ENCODE results near the gene GGTA1.

The GGTA1 gene

DNA sequence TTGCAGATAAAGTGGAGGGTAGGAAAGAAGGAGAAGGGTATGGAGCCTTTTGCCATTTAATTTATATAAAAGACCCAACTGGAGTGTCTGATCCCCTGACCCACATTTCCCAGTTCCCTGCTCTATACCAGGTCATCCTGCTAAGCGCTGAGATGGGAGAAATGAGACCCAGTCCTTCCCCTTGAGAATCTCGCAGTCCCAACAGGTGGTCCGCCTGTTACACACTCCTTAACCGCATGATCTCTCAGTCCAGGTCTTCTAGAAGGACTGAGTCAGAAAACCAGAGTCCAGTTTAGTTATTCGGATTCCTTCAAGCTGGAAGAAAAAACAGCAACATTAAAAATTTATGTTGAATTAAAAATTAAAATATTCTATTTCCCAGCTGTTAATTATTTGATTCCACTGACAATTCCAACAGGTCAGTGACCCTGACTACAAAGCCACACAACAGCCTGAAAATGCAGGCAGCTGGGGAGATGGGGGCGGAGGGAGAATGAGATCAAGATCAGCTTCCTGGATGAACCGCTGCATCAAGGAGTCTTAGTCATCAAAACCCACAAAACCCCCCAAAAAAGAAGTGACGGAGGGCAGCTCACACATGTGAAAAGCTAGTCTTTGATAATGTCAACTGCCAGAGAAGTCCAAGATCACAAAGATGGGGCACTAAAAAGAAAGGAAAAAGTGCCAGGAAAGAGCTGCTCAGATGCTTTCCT is 44.0 kb downstream of the GGTA1 start:
- TF ChIP-seq, protein P1, sequence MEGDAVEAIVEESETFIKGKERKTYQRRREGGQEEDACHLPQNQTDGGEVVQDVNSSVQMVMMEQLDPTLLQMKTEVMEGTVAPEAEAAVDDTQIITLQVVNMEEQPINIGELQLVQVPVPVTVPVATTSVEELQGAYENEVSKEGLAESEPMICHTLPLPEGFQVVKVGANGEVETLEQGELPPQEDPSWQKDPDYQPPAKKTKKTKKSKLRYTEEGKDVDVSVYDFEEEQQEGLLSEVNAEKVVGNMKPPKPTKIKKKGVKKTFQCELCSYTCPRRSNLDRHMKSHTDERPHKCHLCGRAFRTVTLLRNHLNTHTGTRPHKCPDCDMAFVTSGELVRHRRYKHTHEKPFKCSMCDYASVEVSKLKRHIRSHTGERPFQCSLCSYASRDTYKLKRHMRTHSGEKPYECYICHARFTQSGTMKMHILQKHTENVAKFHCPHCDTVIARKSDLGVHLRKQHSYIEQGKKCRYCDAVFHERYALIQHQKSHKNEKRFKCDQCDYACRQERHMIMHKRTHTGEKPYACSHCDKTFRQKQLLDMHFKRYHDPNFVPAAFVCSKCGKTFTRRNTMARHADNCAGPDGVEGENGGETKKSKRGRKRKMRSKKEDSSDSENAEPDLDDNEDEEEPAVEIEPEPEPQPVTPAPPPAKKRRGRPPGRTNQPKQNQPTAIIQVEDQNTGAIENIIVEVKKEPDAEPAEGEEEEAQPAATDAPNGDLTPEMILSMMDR (IDR thresholded peaks at IDR 0.05; ENCODE audit: low read length), result no peak
- TF ChIP-seq EZH2 (IDR thresholded peaks at IDR 0.05; ENCODE audit: borderline replicate concordance, low read length), result no peak
- H2AFZ ChIP-seq (ENCODE audit: low read length), result no peak overlapping the region
- H3K9me2 ChIP-seq (ENCODE audit: low read depth, low read length), result no peaks in the 10 kb centered on the region
- H3K79me2 ChIP-seq (ENCODE audit: insufficient read depth, low read length), result no peaks in the 10 kb centered on the region
- no peaks in the 10 kb centered on the region for H4K20me1 ChIP-seq (ENCODE audit: insufficient read depth, low read length)
- no peak overlapping the region for H3K9ac ChIP-seq (ENCODE audit: low read length)
- H3K4me2 ChIP-seq (ENCODE audit: low read length), result no peak overlapping the region
- no peaks in the 10 kb centered on the region for H3K9me3 ChIP-seq (ENCODE audit: low read length)
- H3F3A ChIP-seq (ENCODE audit: insufficient read depth, low read length), result no peaks in the 10 kb centered on the region
- H3K4me1 ChIP-seq (ENCODE audit: insufficient read depth, low read length, severe bottlenecking), result no peaks in the 10 kb centered on the region
- no peak overlapping the region for H3K27ac ChIP-seq (ENCODE audit: low read depth, low read length, poor library complexity, severe bottlenecking)
- no peaks in the 10 kb centered on the region for H3K36me3 ChIP-seq (ENCODE audit: insufficient read depth, low read length)
- no peak overlapping the region for H3K4me3 ChIP-seq (ENCODE audit: low read depth, low read length, poor library complexity, severe bottlenecking)
- peaks cover 4% of the 10 kb centered on the region; the same call in 1 of the 2 replicates for H3K27me3 ChIP-seq (ENCODE audit: insufficient read depth, low read length)

DNA sequence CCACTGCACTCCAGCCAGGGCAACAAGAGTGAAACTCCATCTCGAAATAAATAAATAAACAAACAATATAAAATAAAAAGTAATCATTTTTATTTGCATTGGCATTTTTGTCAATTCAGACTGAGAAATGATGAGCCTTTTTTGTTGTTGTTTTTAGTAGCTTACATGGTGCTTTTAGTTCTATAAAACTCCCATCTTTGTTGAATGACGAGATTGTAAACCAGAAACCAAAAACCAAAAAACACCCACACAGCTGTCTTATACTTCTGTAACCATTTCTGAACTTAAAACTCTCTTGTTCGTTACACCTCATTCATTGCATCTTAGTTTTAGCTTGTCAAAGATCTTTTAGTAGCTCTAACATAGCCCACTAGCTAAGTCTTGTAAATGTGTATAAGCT is 44.7 kb downstream of the GGTA1 start:
- no peak overlapping the region for H3K4me2 ChIP-seq (ENCODE audit: low read length)
- no peaks in the 10 kb centered on the region for H3K36me3 ChIP-seq (ENCODE audit: insufficient read depth, low read length)
- H3K9me3 ChIP-seq (ENCODE audit: low read length), result no peaks in the 10 kb centered on the region
- H3K9ac ChIP-seq (ENCODE audit: low read length), result no peak overlapping the region
- no peak overlapping the region for H3K4me3 ChIP-seq (ENCODE audit: low read depth, low read length, poor library complexity, severe bottlenecking)
- H3K27ac ChIP-seq (ENCODE audit: low read depth, low read length, poor library complexity, severe bottlenecking), result no peak overlapping the region
- H3K79me2 ChIP-seq (ENCODE audit: insufficient read depth, low read length), result no peaks in the 10 kb centered on the region
- H3K27me3 ChIP-seq (ENCODE audit: insufficient read depth, low read length), result peaks cover 4% of the 10 kb centered on the region; the same call in 1 of the 2 replicates
- no peaks in the 10 kb centered on the region for H3K9me2 ChIP-seq (ENCODE audit: low read depth, low read length)
- no peaks in the 10 kb centered on the region for H4K20me1 ChIP-seq (ENCODE audit: insufficient read depth, low read length)
- H3K4me1 ChIP-seq (ENCODE audit: insufficient read depth, low read length, severe bottlenecking), result no peaks in the 10 kb centered on the region
- no peak overlapping the region for H2AFZ ChIP-seq (ENCODE audit: low read length)
- TF ChIP-seq, protein P1 (IDR thresholded peaks at IDR 0.05; ENCODE audit: low read length), result no peak
- TF ChIP-seq EZH2 (IDR thresholded peaks at IDR 0.05; ENCODE audit: borderline replicate concordance, low read length), result no peak
- no peaks in the 10 kb centered on the region for H3F3A ChIP-seq (ENCODE audit: insufficient read depth, low read length)

DNA sequence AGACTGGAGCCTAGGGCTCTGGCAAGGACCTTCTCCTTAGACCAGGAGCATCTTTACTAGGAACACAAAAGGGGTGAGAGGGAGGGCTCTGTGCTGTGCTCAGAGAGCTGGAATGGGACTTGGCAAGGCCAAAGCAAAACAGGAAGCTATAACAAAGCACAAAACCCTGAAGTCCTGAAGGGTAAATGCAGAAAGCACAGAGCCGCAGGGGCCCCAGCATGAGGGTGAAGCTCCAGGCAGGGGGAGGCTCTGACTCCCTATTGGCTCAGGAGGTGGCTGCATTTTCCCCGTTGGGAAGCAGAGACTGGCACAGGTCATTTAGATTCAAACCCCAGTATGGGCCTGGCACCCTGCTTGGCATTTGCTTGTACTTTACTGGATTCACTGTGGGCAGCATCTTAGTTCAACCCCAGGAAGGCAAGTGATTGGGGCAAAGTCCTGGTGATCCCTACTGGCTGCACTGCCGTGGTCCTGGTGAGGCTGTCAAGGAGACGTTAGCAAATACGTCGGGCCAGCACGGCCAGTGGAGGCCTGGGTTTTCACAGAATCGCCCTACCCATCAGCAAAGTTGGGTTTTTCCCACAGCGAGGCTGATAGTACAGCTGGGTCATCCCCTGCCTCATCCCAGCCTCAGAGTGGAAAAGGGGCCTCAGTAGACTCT is 46.3 kb downstream of the GGTA1 start:
- Histone ChIP-seq H3K27ac (ENCODE audit: low read depth, low read length, poor library complexity, severe bottlenecking) (no peak overlapping the region), H3K79me2 (ENCODE audit: insufficient read depth, low read length) (no peaks in the 10 kb centered on the region), H3K36me3 (ENCODE audit: insufficient read depth, low read length) (no peaks in the 10 kb centered on the region), H2AFZ (ENCODE audit: low read length) (no peak overlapping the region), H3K9me3 (ENCODE audit: low read length) (no peaks in the 10 kb centered on the region), H3K4me2 (ENCODE audit: low read length) (no peak overlapping the region), H3K9ac (ENCODE audit: low read length) (no peak overlapping the region), H3K27me3 (ENCODE audit: insufficient read depth, low read length) (peaks cover 4% of the 10 kb centered on the region; the same call in 1 of the 2 replicates), H3K4me3 (ENCODE audit: low read depth, low read length, poor library complexity, severe bottlenecking) (no peak overlapping the region), H4K20me1 (ENCODE audit: insufficient read depth, low read length) (no peaks in the 10 kb centered on the region), H3K4me1 (ENCODE audit: insufficient read depth, low read length, severe bottlenecking) (no peaks in the 10 kb centered on the region), H3F3A (ENCODE audit: insufficient read depth, low read length) (no peaks in the 10 kb centered on the region), H3K9me2 (ENCODE audit: low read depth, low read length) (no peaks in the 10 kb centered on the region)
- TF ChIP-seq, protein P1 (IDR thresholded peaks at IDR 0.05; ENCODE audit: low read length), result no peak
- TF ChIP-seq EZH2 (IDR thresholded peaks at IDR 0.05; ENCODE audit: borderline replicate concordance, low read length), result no peak

All from OCI-LY1 (cell line).